ENCODE results near the gene MAP2K6. TPM values are rescaled to one million over a fixed set of nuclear protein-coding genes. Genes with fewer than 3 reads are reported as not detected.

MAP2K6 gene
- total RNA-seq, result 1 to 10 TPM; 2.2 TPM

DNA sequence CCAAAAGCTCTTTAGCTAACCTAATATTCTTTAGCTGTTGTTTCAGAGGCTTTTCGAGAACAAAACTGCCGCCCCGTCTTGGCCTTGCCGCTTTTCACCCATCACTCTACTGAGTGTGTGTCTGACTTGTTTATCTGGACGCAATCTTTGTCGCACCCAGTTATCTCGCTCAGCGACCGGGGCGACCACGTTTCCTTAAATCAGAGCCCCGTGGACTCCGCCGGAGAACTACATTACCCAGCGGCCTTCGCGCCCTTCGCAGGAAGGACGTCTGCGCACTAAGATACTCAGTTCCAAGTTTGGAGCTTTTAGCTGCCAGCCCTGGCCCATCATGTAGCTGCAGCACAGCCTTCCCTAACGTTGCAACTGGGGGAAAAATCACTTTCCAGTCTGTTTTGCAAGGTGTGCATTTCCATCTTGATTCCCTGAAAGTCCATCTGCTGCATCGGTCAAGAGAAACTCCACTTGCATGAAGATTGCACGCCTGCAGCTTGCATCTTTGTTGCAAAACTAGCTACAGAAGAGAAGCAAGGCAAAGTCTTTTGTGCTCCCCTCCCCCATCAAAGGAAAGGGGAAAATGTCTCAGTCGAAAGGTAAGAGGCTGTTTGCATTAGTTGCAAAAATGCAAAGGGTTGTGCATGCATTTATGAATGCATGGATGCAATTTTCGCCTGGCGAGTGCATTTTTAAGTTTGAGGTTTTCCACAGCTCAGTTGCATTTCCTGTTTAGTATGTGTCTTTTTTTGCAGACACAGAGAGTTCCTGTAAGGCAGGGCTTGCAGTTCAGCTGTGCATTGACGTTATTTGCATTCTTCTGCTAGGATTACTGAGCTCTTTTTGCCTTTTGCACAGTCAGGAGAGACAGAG is at the start of gene MAP2K6:
Gene MAP2K6 (plus strand): TSS at position 290 of the 867 bp plus-strand sequence. CDS start 288 bp downstream, at position 578.
- intact Hi-C loops (cut with micrococcal nuclease), result loop anchor here (1.0 to 10.0 kb wide), 5 partner anchors 42 to 720 kb away; partner anchors contain the start of gene ABCA5
- ChIA-PET CTCF (interaction anchor here (0.6 to 2.0 kb wide), 7 partner anchors 10 to 112 kb away, joined by 3 to 18 read pairs (median 3); no protein-coding TSS in a partner anchor), POLR2A (interaction anchor here (0.6 to 1.7 kb wide), 4 partner anchors 9 to 264 kb away, joined by 3 to 7 read pairs (median 3); no protein-coding TSS in a partner anchor)
- Mint-ChIP-seq H3K9me3 (no peaks in the 10 kb centered on the region), H3K4me3 (no peak within 1 kb of the TSS), H3K27me3 (no peaks in the 10 kb centered on the region), H3K27ac (no peak within 1 kb of the TSS), H3K4me1 (ENCODE audit: low read depth) (peaks cover 17% of the 10 kb centered on the region), H3K36me3 (no peaks in the 10 kb centered on the region)
- peak; percentile 88 for DNase-seq

- POLR2A ChIA-PET, result no interaction called here
- no peak overlapping the region for H3K27ac Mint-ChIP-seq
- CTCF ChIA-PET, result interaction anchor here (1.2 kb wide), 1 partner anchor 28 kb away, joined by 3 read pairs; no protein-coding TSS in a partner anchor
Measured at GRCh38 chr17:69367298-69367697, 47.2 kb upstream of the MAP2K6 start.

GRCh38 chr17:69373069-69373468 is 41.4 kb upstream of the MAP2K6 start:
- Mint-ChIP-seq H3K36me3 (no peaks in the 10 kb centered on the region), H3K27ac (no peak overlapping the region), H3K4me1 (ENCODE audit: low read depth) (peaks cover 2% of the 10 kb centered on the region), H3K27me3 (peaks cover 3% of the 10 kb centered on the region), H3K4me3 (no peak overlapping the region), H3K9me3 (no peaks in the 10 kb centered on the region)
- no peak for DNase-seq
- intact Hi-C loops (cut with micrococcal nuclease), result no loop called here
- POLR2A ChIA-PET, result no interaction called here
- CTCF ChIA-PET, result no interaction called here

More at GRCh38 chr17:69367298-69367697, 47.2 kb upstream of the MAP2K6 start:
- no peak for DNase-seq
- intact Hi-C loops (cut with micrococcal nuclease), result no loop called here
- no peaks in the 10 kb centered on the region for H3K36me3 Mint-ChIP-seq
- H3K9me3 Mint-ChIP-seq, result no peaks in the 10 kb centered on the region
- H3K4me1 Mint-ChIP-seq (ENCODE audit: low read depth), result no peaks in the 10 kb centered on the region
- peaks cover 3% of the 10 kb centered on the region for H3K27me3 Mint-ChIP-seq
- H3K4me3 Mint-ChIP-seq, result no peak overlapping the region

DNA sequence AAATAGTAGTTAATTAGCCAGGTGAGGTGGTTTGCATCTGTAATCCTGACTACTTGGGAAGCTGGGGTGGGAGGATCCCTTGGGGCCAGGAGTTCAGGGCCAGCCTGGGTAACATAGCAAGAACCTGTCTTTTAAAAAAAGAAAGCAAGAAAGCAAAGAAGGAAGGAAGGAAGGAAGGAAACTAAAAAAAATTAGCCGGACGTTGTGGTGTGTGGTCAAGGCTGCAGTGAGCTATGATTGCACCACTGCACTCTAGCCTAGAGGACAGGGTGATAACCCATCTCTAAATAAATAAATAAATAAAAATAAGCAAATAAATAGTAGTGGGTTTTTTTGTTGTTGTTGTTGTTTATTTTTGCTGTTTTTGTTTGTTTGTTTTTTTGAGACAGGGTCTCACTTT is 39.3 kb upstream of the MAP2K6 start:
- ChIA-PET POLR2A (no interaction called here), CTCF (no interaction called here)
- Mint-ChIP-seq H3K4me1 (ENCODE audit: low read depth) (peaks cover 2% of the 10 kb centered on the region), H3K27me3 (peaks cover 2% of the 10 kb centered on the region), H3K4me3 (no peak overlapping the region), H3K36me3 (no peaks in the 10 kb centered on the region), H3K9me3 (no peaks in the 10 kb centered on the region), H3K27ac (no peak overlapping the region)
- no peak for DNase-seq
- intact Hi-C loops (cut with micrococcal nuclease), result no loop called here

DNA sequence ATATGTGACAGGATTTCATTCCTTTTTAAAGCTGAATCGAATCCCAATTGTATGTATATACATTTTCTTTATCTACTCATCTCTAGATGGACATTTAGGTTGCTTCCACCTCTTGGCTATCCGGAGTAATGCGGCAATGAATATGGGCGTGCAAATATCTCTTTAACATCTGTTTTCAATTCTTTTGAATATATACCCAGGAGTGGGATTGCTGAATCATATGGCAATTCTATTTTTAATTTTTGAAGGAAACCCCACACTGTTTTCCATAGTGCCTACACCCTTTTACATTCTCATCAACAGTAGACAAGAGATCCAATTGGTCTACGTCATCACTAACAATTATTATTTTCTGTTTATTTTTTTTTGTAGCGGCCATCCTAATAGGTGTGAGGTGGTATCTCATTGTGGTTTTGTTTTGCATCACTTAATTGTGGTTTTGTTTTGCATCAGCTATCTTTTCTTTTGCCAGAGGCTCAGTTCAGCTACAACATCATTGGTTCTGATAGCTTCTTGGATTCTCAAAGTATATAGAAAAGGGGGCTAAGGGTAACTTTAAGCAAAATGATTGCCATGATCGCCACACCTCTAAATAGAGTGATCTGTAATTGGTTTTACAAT is 25.6 kb upstream of the MAP2K6 start:
- no peak overlapping the region for H3K4me3 Mint-ChIP-seq
- DNase-seq, result no peak
- H3K9me3 Mint-ChIP-seq, result no peaks in the 10 kb centered on the region
- intact Hi-C loops (cut with micrococcal nuclease), result no loop called here
- H3K4me1 Mint-ChIP-seq (ENCODE audit: low read depth), result no peaks in the 10 kb centered on the region
- ChIA-PET CTCF (no interaction called here), POLR2A (no interaction called here)
- peaks cover 11% of the 10 kb centered on the region for H3K27me3 Mint-ChIP-seq
- no peak overlapping the region for H3K27ac Mint-ChIP-seq
- no peaks in the 10 kb centered on the region for H3K36me3 Mint-ChIP-seq

DNA sequence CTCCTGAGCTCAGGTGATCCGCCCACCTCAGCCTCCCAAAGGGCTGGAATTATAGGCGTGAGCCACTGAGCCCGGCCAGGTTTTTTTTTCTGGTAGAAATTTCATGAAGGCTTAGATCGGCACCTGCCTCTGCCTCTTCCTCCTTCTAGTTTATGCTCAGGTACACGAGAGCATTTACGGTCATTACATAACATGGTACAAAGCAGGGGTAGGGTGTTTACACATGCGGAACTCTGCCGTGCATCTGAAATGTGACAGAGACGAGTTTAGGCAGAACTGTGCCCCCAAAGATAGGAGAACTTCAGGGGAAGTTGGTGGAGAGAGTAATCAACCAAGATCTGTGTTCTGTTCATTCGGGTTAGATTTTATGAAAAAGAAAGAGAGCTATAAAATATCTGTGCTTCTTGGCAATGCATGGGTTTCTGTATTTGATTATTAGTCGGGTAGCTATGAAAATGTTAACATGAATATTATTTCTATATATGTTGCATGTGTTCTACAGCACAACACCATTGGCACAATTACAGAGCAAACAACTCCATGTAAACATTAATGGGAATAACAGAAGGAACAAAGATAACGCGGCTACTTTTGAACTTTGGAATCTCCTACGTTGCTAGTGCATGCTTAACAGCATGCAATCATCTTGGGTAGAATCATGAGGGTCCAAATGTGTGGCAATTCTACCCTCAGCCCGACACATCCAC is 23.5 kb upstream of the MAP2K6 start:
- Mint-ChIP-seq H3K27me3 (peaks cover 11% of the 10 kb centered on the region), H3K9me3 (no peaks in the 10 kb centered on the region), H3K36me3 (no peaks in the 10 kb centered on the region), H3K4me3 (no peak overlapping the region), H3K4me1 (ENCODE audit: low read depth) (no peaks in the 10 kb centered on the region), H3K27ac (no peak overlapping the region)
- no peak for DNase-seq
- intact Hi-C loops (cut with micrococcal nuclease), result loop anchor here (5.0 kb wide), 1 partner anchor 614 kb away; no protein-coding TSS in a partner anchor
- ChIA-PET CTCF (interaction anchor here (0.6 to 1.5 kb wide), 2 partner anchors 15 to 22 kb away, joined by 3 to 9 read pairs; no protein-coding TSS in a partner anchor), POLR2A (no interaction called here)

DNA sequence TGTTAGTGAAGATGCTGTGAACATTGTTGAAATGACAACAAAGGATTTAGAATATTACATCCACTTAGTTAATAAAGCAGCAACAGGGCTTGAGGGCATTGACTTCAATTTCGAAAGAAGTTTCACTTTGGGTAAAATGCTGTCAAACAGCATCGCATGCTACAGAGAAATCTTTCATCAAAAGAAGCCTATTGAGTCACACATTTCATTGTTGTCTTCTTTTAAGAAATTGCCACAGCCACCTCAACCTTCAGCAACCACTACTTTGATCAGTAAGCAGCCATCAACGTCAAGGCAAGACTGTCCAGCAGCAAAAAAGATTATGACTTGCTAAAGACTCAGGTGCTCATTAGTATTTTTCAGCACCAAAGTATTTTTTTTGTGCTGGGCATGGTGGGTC is 13.2 kb upstream of the MAP2K6 start:
- intact Hi-C loops (cut with micrococcal nuclease), result no loop called here
- peaks cover 5% of the 10 kb centered on the region for H3K27me3 Mint-ChIP-seq
- H3K4me1 Mint-ChIP-seq (ENCODE audit: low read depth), result no peaks in the 10 kb centered on the region
- ChIA-PET POLR2A (no interaction called here), CTCF (no interaction called here)
- no peak overlapping the region for H3K27ac Mint-ChIP-seq
- no peak for DNase-seq
- H3K9me3 Mint-ChIP-seq, result no peaks in the 10 kb centered on the region
- H3K4me3 Mint-ChIP-seq, result no peak overlapping the region
- no peaks in the 10 kb centered on the region for H3K36me3 Mint-ChIP-seq

DNA sequence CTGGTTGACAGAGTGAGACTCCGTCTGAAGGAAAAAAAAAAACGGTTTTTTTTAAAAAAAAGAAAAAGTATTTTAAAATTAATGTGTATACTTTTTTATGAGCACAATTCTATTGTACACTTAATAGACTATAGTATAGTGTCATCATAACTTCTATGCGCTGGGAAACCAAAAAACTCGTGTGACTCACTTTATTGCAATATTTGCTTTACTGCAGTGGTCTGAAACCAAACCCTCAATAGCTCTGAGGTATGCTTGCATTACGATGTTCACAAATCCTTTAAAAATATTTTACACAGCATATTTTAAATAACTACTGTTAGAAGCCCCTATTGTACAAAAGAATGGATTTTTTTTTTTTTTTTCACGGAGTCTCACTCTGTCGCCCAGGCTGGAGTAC is 12.4 kb upstream of the MAP2K6 start:
- Mint-ChIP-seq H3K4me3 (no peak overlapping the region), H3K27me3 (peaks cover 5% of the 10 kb centered on the region), H3K36me3 (no peaks in the 10 kb centered on the region), H3K27ac (no peak overlapping the region), H3K4me1 (ENCODE audit: low read depth) (no peaks in the 10 kb centered on the region), H3K9me3 (no peaks in the 10 kb centered on the region)
- intact Hi-C loops (cut with micrococcal nuclease), result no loop called here
- no peak for DNase-seq
- POLR2A ChIA-PET, result no interaction called here
- CTCF ChIA-PET, result no interaction called here

DNA sequence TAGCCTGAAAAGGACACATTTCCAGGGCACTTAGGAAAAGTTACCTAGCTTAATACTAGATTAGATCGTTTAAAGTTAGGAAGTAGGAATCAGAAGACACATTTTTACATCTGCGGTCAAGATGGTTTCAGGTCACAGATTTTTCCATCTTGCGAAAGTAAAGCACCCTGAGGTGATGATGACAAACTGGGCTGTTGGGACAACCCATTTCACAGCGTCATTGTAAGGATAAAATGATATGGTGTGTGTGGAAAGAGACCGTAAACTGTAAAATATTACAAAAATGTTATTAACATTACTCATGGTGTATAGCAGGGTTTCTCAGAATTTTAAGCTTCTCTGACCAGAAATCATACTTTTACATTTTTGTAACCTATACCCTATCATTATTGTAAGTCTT is 10.1 kb upstream of the MAP2K6 start:
- no peak for DNase-seq
- Mint-ChIP-seq H3K27ac (no peak overlapping the region), H3K27me3 (peaks cover 5% of the 10 kb centered on the region), H3K4me3 (no peak overlapping the region), H3K36me3 (no peaks in the 10 kb centered on the region), H3K9me3 (no peaks in the 10 kb centered on the region), H3K4me1 (ENCODE audit: low read depth) (no peaks in the 10 kb centered on the region)
- POLR2A ChIA-PET, result no interaction called here
- intact Hi-C loops (cut with micrococcal nuclease), result no loop called here
- CTCF ChIA-PET, result interaction anchor here (2.5 kb wide), 1 partner anchor 9 kb away, joined by 12 read pairs; no protein-coding TSS in a partner anchor

- intact Hi-C loops (cut with micrococcal nuclease), result no loop called here
- no peaks in the 10 kb centered on the region for H3K9me3 Mint-ChIP-seq
- no peak overlapping the region for H3K27ac Mint-ChIP-seq
- no peaks in the 10 kb centered on the region for H3K36me3 Mint-ChIP-seq
- H3K4me3 Mint-ChIP-seq, result no peak overlapping the region
- peaks cover 5% of the 10 kb centered on the region for H3K27me3 Mint-ChIP-seq
- no peaks in the 10 kb centered on the region for H3K4me1 Mint-ChIP-seq (ENCODE audit: low read depth)
- ChIA-PET POLR2A (no interaction called here), CTCF (interaction anchor here (1.0 to 2.5 kb wide), 2 partner anchors 10 to 15 kb away, joined by 9 to 12 read pairs; no protein-coding TSS in a partner anchor)
- DNase-seq, result no peak
Measured at GRCh38 chr17:69405096-69405495, 9.4 kb upstream of the MAP2K6 start.

DNA sequence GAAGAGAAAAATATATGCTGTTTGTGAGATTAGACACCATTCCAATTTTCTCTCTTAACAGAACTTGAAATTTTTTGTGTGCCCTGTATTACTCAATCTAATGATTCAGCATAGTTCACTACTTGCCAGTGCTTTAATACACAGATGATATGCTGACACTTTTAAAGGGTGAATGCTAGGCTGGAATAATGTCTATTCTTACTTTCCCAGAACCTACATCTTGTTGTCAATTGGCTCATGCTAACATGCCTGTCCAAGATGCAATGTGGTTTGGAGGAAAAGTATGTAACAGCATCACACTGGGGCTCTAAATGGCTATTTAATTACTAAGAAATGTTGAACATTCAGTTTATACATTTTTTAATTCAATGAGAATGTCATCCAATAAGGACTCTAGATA is 7.6 kb upstream of the MAP2K6 start:
- no peaks in the 10 kb centered on the region for H3K9me3 Mint-ChIP-seq
- H3K36me3 Mint-ChIP-seq, result no peaks in the 10 kb centered on the region
- ChIA-PET CTCF (interaction anchor here (1.8 kb wide), 1 partner anchor 12 kb away, joined by 8 read pairs; no protein-coding TSS in a partner anchor), POLR2A (no interaction called here)
- intact Hi-C loops (cut with micrococcal nuclease), result no loop called here
- no peak for DNase-seq
- H3K27me3 Mint-ChIP-seq, result peaks cover 2% of the 10 kb centered on the region
- no peak overlapping the region for H3K4me3 Mint-ChIP-seq
- H3K27ac Mint-ChIP-seq, result no peak overlapping the region
- peaks cover 3% of the 10 kb centered on the region for H3K4me1 Mint-ChIP-seq (ENCODE audit: low read depth)

- Mint-ChIP-seq H3K9me3 (no peaks in the 10 kb centered on the region), H3K4me3 (no peak overlapping the region), H3K27ac (no peak overlapping the region), H3K27me3 (peaks cover 2% of the 10 kb centered on the region), H3K36me3 (no peaks in the 10 kb centered on the region), H3K4me1 (ENCODE audit: low read depth) (peaks cover 5% of the 10 kb centered on the region)
- DNase-seq, result no peak
- CTCF ChIA-PET, result interaction anchor here (1.0 to 1.8 kb wide), 2 partner anchors 13 to 73 kb away, joined by 3 to 8 read pairs; no protein-coding TSS in a partner anchor
- POLR2A ChIA-PET, result no interaction called here
- intact Hi-C loops (cut with micrococcal nuclease), result no loop called here
Measured at GRCh38 chr17:69407759-69408158, 6.7 kb upstream of the MAP2K6 start.
